Chondrocyte (in vitro differentiated cells): ENCODE measurements around the gene DIS3L2. TPM values are rescaled to one million over a fixed set of nuclear protein-coding genes. Genes with fewer than 3 reads are reported as not detected.
A peak's percentile ranks its signal among the peaks of the same experiment; 100 is the strongest.

ENCODE experiments used
- DNase-seq: peaks from one replicate; pipeline ENCODE4 v3.0.0; 2021; ENCODE audit warnings: mixed read lengths, low spot score
- H3K27ac Mint-ChIP-seq: one replicate; pipeline ENCODE4 v1.8.0; 2021; ENCODE audit warnings: mild to moderate bottlenecking, moderate library complexity, mixed read lengths; ENCODE audit not compliant: unreplicated experiment
- H3K27me3 Mint-ChIP-seq: 2 replicates; pipeline ENCODE4 v1.8.0; 2021; ENCODE audit warnings: low read depth, mixed read lengths
- H3K36me3 Mint-ChIP-seq: 2 replicates; pipeline ENCODE4 v1.8.0; 2021; ENCODE audit warnings: low read depth, mixed read lengths
- H3K4me1 Mint-ChIP-seq: 2 replicates; pipeline ENCODE4 v1.8.0; 2021; ENCODE audit warnings: low read depth, mild to moderate bottlenecking, mixed read lengths
- H3K4me3 Mint-ChIP-seq: one replicate; pipeline ENCODE4 v1.8.0; 2021; ENCODE audit warnings: mild to moderate bottlenecking, moderate library complexity, mixed read lengths; ENCODE audit not compliant: unreplicated experiment
- H3K9me3 Mint-ChIP-seq: 2 replicates; pipeline ENCODE4 v1.8.0; 2021; ENCODE audit warnings: low read depth, mixed read lengths
- total RNA-seq: library from RNA; stranded (reverse); gene quantifications from 3 replicates; pipeline ENCODE4 v1.2.1, GENCODE V29; 2021
- TF ChIP-seq, protein P1 (sequence below): fragments of 200-600 bp; sonication (generic); IDR thresholded peaks from 2 replicates; pipeline ENCODE4 v1.5.0; 2021; ENCODE audit warnings: antibody characterized with exemption, mild to moderate bottlenecking, moderate library complexity

DIS3L2 gene
- total RNA-seq, 1 donor from 2014 or later: 17.5 TPM

GRCh38 chr2:232129483-232129882 lies 168.0 kb downstream of the DIS3L2 start:
- H3K4me3 Mint-ChIP-seq: no peak overlapping the region
- peaks cover 4% of the 10 kb centered on the region for H3K36me3 Mint-ChIP-seq
- H3K4me1 Mint-ChIP-seq: peaks cover 8% of the 10 kb centered on the region
- TF ChIP-seq, protein P1, sequence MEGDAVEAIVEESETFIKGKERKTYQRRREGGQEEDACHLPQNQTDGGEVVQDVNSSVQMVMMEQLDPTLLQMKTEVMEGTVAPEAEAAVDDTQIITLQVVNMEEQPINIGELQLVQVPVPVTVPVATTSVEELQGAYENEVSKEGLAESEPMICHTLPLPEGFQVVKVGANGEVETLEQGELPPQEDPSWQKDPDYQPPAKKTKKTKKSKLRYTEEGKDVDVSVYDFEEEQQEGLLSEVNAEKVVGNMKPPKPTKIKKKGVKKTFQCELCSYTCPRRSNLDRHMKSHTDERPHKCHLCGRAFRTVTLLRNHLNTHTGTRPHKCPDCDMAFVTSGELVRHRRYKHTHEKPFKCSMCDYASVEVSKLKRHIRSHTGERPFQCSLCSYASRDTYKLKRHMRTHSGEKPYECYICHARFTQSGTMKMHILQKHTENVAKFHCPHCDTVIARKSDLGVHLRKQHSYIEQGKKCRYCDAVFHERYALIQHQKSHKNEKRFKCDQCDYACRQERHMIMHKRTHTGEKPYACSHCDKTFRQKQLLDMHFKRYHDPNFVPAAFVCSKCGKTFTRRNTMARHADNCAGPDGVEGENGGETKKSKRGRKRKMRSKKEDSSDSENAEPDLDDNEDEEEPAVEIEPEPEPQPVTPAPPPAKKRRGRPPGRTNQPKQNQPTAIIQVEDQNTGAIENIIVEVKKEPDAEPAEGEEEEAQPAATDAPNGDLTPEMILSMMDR: no peak
- DNase-seq: no peak
- H3K27ac Mint-ChIP-seq: no peak overlapping the region
- no peaks in the 10 kb centered on the region for H3K27me3 Mint-ChIP-seq
- H3K9me3 Mint-ChIP-seq: peaks cover under 1% of the 10 kb centered on the region

DNA sequence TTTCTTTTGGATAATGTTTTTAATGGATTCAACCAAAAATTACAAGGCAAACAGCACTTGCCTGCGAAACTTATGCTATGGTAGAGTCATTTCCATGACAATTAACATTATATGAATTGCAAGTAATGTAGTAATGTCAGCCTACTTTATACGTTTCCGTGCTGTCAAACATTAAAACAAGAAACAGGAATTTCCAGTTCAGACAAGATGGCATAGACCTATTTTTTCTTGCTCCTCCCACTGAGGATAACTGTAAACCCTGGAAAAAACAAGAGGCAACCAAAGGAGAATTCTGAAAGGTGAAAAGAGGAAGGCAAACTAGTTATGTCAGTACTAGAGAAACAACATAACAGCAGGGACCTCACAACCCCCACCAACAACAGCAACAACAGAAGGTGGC lies 170.7 kb downstream of the DIS3L2 start:
- TF ChIP-seq, protein P1: no peak
- Mint-ChIP-seq H3K27ac (no peak overlapping the region), H3K9me3 (no peaks in the 10 kb centered on the region), H3K4me1 (peaks cover 8% of the 10 kb centered on the region), H3K4me3 (no peak overlapping the region), H3K36me3 (peaks cover 6% of the 10 kb centered on the region), H3K27me3 (no peaks in the 10 kb centered on the region)
- no peak for DNase-seq

- no peaks in the 10 kb centered on the region for H3K27me3 Mint-ChIP-seq
- no peak overlapping the region for H3K4me3 Mint-ChIP-seq
- TF ChIP-seq, protein P1: peak; percentile 41
- H3K9me3 Mint-ChIP-seq: no peaks in the 10 kb centered on the region
- DNase-seq: no peak
- peaks cover 8% of the 10 kb centered on the region for H3K4me1 Mint-ChIP-seq
- H3K27ac Mint-ChIP-seq: no peak overlapping the region
- H3K36me3 Mint-ChIP-seq: peaks cover 6% of the 10 kb centered on the region
These were observed 171.6 kb downstream of the DIS3L2 start for GRCh38 chr2:232133078-232133477.

GRCh38 chr2:232134939-232135338 lies 173.4 kb downstream of the DIS3L2 start:
- H3K36me3 Mint-ChIP-seq: peaks cover 6% of the 10 kb centered on the region
- no peaks in the 10 kb centered on the region for H3K4me1 Mint-ChIP-seq
- TF ChIP-seq, protein P1: no peak
- no peak overlapping the region for H3K4me3 Mint-ChIP-seq
- no peaks in the 10 kb centered on the region for H3K9me3 Mint-ChIP-seq
- H3K27me3 Mint-ChIP-seq: no peaks in the 10 kb centered on the region
- H3K27ac Mint-ChIP-seq: no peak overlapping the region
- no peak for DNase-seq

DNA sequence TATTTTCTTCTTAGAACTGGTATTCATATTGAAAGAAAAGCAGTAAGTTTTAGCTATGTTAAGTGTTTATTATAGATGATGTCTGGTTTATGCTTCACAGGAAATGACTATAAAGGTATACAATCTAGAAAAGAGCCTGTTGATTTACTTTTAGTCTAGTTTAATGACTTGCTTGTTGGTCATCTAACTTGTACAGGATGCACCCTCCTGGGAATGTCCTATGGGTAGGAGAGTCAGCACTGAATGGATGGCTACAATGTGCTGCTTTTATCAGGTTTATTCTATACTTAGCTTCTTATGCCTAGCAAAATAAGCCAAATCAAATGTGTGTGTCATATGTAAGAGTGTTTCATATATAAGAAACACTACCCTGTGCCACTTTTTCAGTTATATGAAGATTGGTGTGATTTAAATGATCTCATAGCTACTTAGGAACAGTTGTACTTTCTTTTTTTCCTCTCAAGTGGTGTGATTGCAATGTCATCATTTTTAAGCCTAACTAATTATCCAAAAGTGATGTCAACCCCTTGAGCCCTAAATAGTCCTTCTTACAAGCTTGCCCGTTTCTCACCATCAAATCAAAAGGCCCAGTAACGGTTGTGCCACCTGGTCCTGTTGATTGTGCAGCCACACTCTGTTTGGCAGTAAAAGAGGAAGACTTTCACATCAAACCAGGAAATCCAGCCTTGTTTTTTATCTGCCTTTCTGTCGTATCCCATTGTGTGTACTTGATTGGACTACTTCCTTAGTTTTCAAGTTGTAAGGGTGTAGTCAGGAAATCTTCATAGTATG lies 176.0 kb downstream of the DIS3L2 start:
- H3K4me3 Mint-ChIP-seq: no peak overlapping the region
- H3K36me3 Mint-ChIP-seq: peaks cover 3% of the 10 kb centered on the region
- no peak overlapping the region for H3K27ac Mint-ChIP-seq
- no peaks in the 10 kb centered on the region for H3K27me3 Mint-ChIP-seq
- no peaks in the 10 kb centered on the region for H3K4me1 Mint-ChIP-seq
- H3K9me3 Mint-ChIP-seq: no peaks in the 10 kb centered on the region
- TF ChIP-seq, protein P1: no peak
- no peak for DNase-seq
